CD4-positive, alpha-beta T cell treated with Interleukin-15 for 4 hours (primary cell): ENCODE data around the gene ENAH.
"Not testable (repeated sequence)": the region's sequence is repeated elsewhere in the genome, so short reads cannot be mapped to it uniquely, and the experiment has no call there.

Experiments used
- DNase-seq: peaks from one replicate; pipeline ENCODE4 v3.0.0-alpha.2; 2020; ENCODE audit warnings: low spot score

The ENAH gene

GRCh38 chr1:225644666-225645065 is 8.3 kb downstream of the ENAH start:
- no peak for DNase-seq

- DNase-seq = no peak
These were observed 10.7 kb downstream of the ENAH start for GRCh38 chr1:225642177-225642576.

- no peak for DNase-seq
These were observed 14.1 kb downstream of the ENAH start for GRCh38 chr1:225638853-225639252.

GRCh38 chr1:225637651-225638199 is 15.2 kb downstream of the ENAH start:
- DNase-seq = no peak

- not testable (repeated sequence) for DNase-seq
These were observed 15.9 kb downstream of the ENAH start for GRCh38 chr1:225636992-225637391.

GRCh38 chr1:225635649-225636048 is 17.3 kb downstream of the ENAH start:
- no peak for DNase-seq

GRCh38 chr1:225632836-225633235 is 20.1 kb downstream of the ENAH start:
- not testable (repeated sequence) for DNase-seq

GRCh38 chr1:225631021-225631663 is 21.8 kb downstream of the ENAH start:
- no peak for DNase-seq

- DNase-seq = no peak
These were observed 23.4 kb downstream of the ENAH start for GRCh38 chr1:225629483-225629882.

GRCh38 chr1:225628794-225629193 is 24.1 kb downstream of the ENAH start:
- DNase-seq = not testable (repeated sequence)

- DNase-seq = no peak
These were observed 25.5 kb downstream of the ENAH start for GRCh38 chr1:225627304-225627947.

- no peak for DNase-seq
These were observed 26.2 kb downstream of the ENAH start for GRCh38 chr1:225626698-225627097.

- no peak for DNase-seq
These were observed 35.0 kb downstream of the ENAH start for GRCh38 chr1:225617956-225618355.

- DNase-seq = no peak
These were observed 35.4 kb downstream of the ENAH start for GRCh38 chr1:225617479-225617878.

GRCh38 chr1:225615403-225615790 is 37.5 kb downstream of the ENAH start:
- DNase-seq = not testable (repeated sequence)

- no peak for DNase-seq
These were observed 39.9 kb downstream of the ENAH start for GRCh38 chr1:225613006-225613405.

- no peak for DNase-seq
These were observed 40.6 kb downstream of the ENAH start for GRCh38 chr1:225612287-225612686.

- DNase-seq = no peak
These were observed 41.2 kb downstream of the ENAH start for GRCh38 chr1:225611537-225612223.

- DNase-seq = no peak
These were observed 42.4 kb downstream of the ENAH start for GRCh38 chr1:225610539-225610938.

- DNase-seq = no peak
These were observed 44.7 kb downstream of the ENAH start for GRCh38 chr1:225608014-225608796.

GRCh38 chr1:225607355-225607754 is 45.6 kb downstream of the ENAH start:
- no peak for DNase-seq
